Activated T-helper 17 cell treated with anti-CD3 and anti-CD28 coated beads, Interleukin-2, amount 50 U/mL, for 72 hours (primary cell): Measurements from ENCODE around the gene PDZK1. TPM values are rescaled to one million over a fixed set of nuclear protein-coding genes. Genes with fewer than 3 reads are reported as not detected.
"Not testable (repeated sequence)": the region's sequence is repeated elsewhere in the genome, so short reads cannot be mapped to it uniquely, and the experiment has no call there.

ENCODE experiments used
- ATAC-seq: fragments of 150-1000 bp; cut with Tn5 transposase; replicated peaks from 2 replicates; pipeline ENCODE4 v1.10.0; 2021; ENCODE audit warnings: mild to moderate bottlenecking, moderate library complexity
- H3K27ac Mint-ChIP-seq: one replicate; pipeline ENCODE4 v1.8.0; 2022; ENCODE audit warnings: mixed read lengths
- H3K27me3 Mint-ChIP-seq: one replicate; pipeline ENCODE4 v1.8.0; 2022; ENCODE audit warnings: mixed read lengths
- H3K36me3 Mint-ChIP-seq: one replicate; pipeline ENCODE4 v1.8.0; 2022; ENCODE audit warnings: low read depth, mild to moderate bottlenecking, mixed read lengths
- H3K4me1 Mint-ChIP-seq: one replicate; pipeline ENCODE4 v1.8.0; 2022; ENCODE audit warnings: mixed read lengths
- H3K4me3 Mint-ChIP-seq: one replicate; pipeline ENCODE4 v1.8.0; 2022; ENCODE audit warnings: mild to moderate bottlenecking, mixed read lengths
- H3K9me3 Mint-ChIP-seq: one replicate; pipeline ENCODE4 v1.8.0; 2022; ENCODE audit warnings: mixed read lengths
- total RNA-seq, 2 donors: library from RNA; stranded (reverse); gene quantifications; one replicate each; pipeline ENCODE4 v1.2.3, GENCODE V29; 2022

PDZK1 gene
- total RNA-seq: under 1 TPM in 1 of 2 donors, not detected in 1; 0.82 TPM

GRCh38 chr1:145707183-145707867 is at the start of gene PDZK1:
TSS of gene PDZK1 (minus strand) at chr1:145707368. CDS start at chr1:145688021, 19,347 bp downstream.
- H3K4me3 Mint-ChIP-seq: no peak within 1 kb of the TSS

GRCh38 chr1:145751491-145752037 is 44.4 kb upstream of the PDZK1 start:
- no peaks in the 10 kb centered on the region for H3K9me3 Mint-ChIP-seq
- H3K4me3 Mint-ChIP-seq: no peak overlapping the region
- peaks cover 69% of the 10 kb centered on the region for H3K36me3 Mint-ChIP-seq
- H3K27ac Mint-ChIP-seq: peak overlapping the region; percentile 11
- no peaks in the 10 kb centered on the region for H3K27me3 Mint-ChIP-seq
- no peaks in the 10 kb centered on the region for H3K4me1 Mint-ChIP-seq
- ATAC-seq: no peak

More at GRCh38 chr1:145707183-145707867, at the start of gene PDZK1:
- Mint-ChIP-seq H3K27ac (peak within 1 kb of the TSS; percentile 21), H3K4me1 (peaks cover 5% of the 10 kb centered on the region), H3K9me3 (no peaks in the 10 kb centered on the region), H3K27me3 (no peaks in the 10 kb centered on the region), H3K36me3 (no peaks in the 10 kb centered on the region)
- ATAC-seq: no peak

- Mint-ChIP-seq H3K27ac (no peak overlapping the region), H3K27me3 (no peaks in the 10 kb centered on the region), H3K9me3 (no peaks in the 10 kb centered on the region), H3K4me3 (no peak overlapping the region), H3K4me1 (no peaks in the 10 kb centered on the region), H3K36me3 (peaks cover 74% of the 10 kb centered on the region)
- ATAC-seq: no peak
Observed at GRCh38 chr1:145750426-145750825, 43.3 kb upstream of the PDZK1 start.

GRCh38 chr1:145747398-145748247 is 40.5 kb upstream of the PDZK1 start:
- H3K27me3 Mint-ChIP-seq: no peaks in the 10 kb centered on the region

GRCh38 chr1:145740269-145740668 is 33.1 kb upstream of the PDZK1 start:
- H3K27ac Mint-ChIP-seq: no peak overlapping the region
- H3K4me1 Mint-ChIP-seq: no peaks in the 10 kb centered on the region
- ATAC-seq: no peak
- H3K4me3 Mint-ChIP-seq: no peak overlapping the region
- H3K36me3 Mint-ChIP-seq: peaks cover 28% of the 10 kb centered on the region
- H3K27me3 Mint-ChIP-seq: no peaks in the 10 kb centered on the region
- no peaks in the 10 kb centered on the region for H3K9me3 Mint-ChIP-seq

More at GRCh38 chr1:145747398-145748247, 40.5 kb upstream of the PDZK1 start:
- no peaks in the 10 kb centered on the region for H3K4me1 Mint-ChIP-seq
- no peak overlapping the region for H3K27ac Mint-ChIP-seq
- peaks cover 85% of the 10 kb centered on the region for H3K36me3 Mint-ChIP-seq
- H3K4me3 Mint-ChIP-seq: no peak overlapping the region
- ATAC-seq: no peak
- H3K9me3 Mint-ChIP-seq: no peaks in the 10 kb centered on the region

- Mint-ChIP-seq H3K4me1 (no peaks in the 10 kb centered on the region), H3K4me3 (no peak overlapping the region), H3K27me3 (no peaks in the 10 kb centered on the region), H3K9me3 (no peaks in the 10 kb centered on the region), H3K36me3 (peaks cover 3% of the 10 kb centered on the region), H3K27ac (no peak overlapping the region)
- ATAC-seq: no peak
Observed at GRCh38 chr1:145736191-145736590, 29.0 kb upstream of the PDZK1 start.

- Mint-ChIP-seq H3K9me3 (no peaks in the 10 kb centered on the region), H3K4me3 (no peak overlapping the region), H3K36me3 (no peaks in the 10 kb centered on the region), H3K27ac (no peak overlapping the region), H3K4me1 (no peaks in the 10 kb centered on the region), H3K27me3 (no peaks in the 10 kb centered on the region)
- ATAC-seq: no peak
Observed at GRCh38 chr1:145730900-145731299, 23.7 kb upstream of the PDZK1 start.

GRCh38 chr1:145730467-145730866 is 23.3 kb upstream of the PDZK1 start:
- H3K27ac Mint-ChIP-seq: no peak overlapping the region
- H3K4me1 Mint-ChIP-seq: no peaks in the 10 kb centered on the region
- ATAC-seq: no peak
- no peaks in the 10 kb centered on the region for H3K27me3 Mint-ChIP-seq
- no peak overlapping the region for H3K4me3 Mint-ChIP-seq
- H3K36me3 Mint-ChIP-seq: no peaks in the 10 kb centered on the region
- no peaks in the 10 kb centered on the region for H3K9me3 Mint-ChIP-seq

- no peaks in the 10 kb centered on the region for H3K9me3 Mint-ChIP-seq
- ATAC-seq: no peak
- H3K36me3 Mint-ChIP-seq: no peaks in the 10 kb centered on the region
- no peak overlapping the region for H3K27ac Mint-ChIP-seq
- no peak overlapping the region for H3K4me3 Mint-ChIP-seq
- H3K4me1 Mint-ChIP-seq: no peaks in the 10 kb centered on the region
- H3K27me3 Mint-ChIP-seq: no peaks in the 10 kb centered on the region
Observed at GRCh38 chr1:145729666-145730436, 22.7 kb upstream of the PDZK1 start.

- Mint-ChIP-seq H3K9me3 (no peaks in the 10 kb centered on the region), H3K4me1 (no peaks in the 10 kb centered on the region), H3K27ac (no peak overlapping the region), H3K36me3 (no peaks in the 10 kb centered on the region), H3K4me3 (no peak overlapping the region), H3K27me3 (no peaks in the 10 kb centered on the region)
- ATAC-seq: no peak
Observed at GRCh38 chr1:145729196-145729595, 22.0 kb upstream of the PDZK1 start.

- not testable (repeated sequence) for H3K4me1 Mint-ChIP-seq, H3K9me3 Mint-ChIP-seq, H3K36me3 Mint-ChIP-seq, H3K4me3 Mint-ChIP-seq, ATAC-seq, H3K27ac Mint-ChIP-seq
- H3K27me3 Mint-ChIP-seq: peaks cover 14% of the 10 kb centered on the region
Observed at GRCh38 chr1:145726193-145726592, 19.0 kb upstream of the PDZK1 start.

GRCh38 chr1:145720878-145721671 is 13.9 kb upstream of the PDZK1 start:
- Mint-ChIP-seq H3K4me1 (peaks cover 20% of the 10 kb centered on the region), H3K36me3 (no peaks in the 10 kb centered on the region), H3K4me3 (peak overlapping the region; percentile 59), H3K27ac (no peak overlapping the region), H3K27me3 (peaks cover 24% of the 10 kb centered on the region), H3K9me3 (no peaks in the 10 kb centered on the region)
- ATAC-seq: peak; percentile 82

- no peak overlapping the region for H3K27ac Mint-ChIP-seq
- no peak for ATAC-seq
- no peaks in the 10 kb centered on the region for H3K36me3 Mint-ChIP-seq
- H3K9me3 Mint-ChIP-seq: no peaks in the 10 kb centered on the region
- H3K27me3 Mint-ChIP-seq: peaks cover 24% of the 10 kb centered on the region
- peaks cover 20% of the 10 kb centered on the region for H3K4me1 Mint-ChIP-seq
- H3K4me3 Mint-ChIP-seq: no peak overlapping the region
Observed at GRCh38 chr1:145720556-145720877, 13.3 kb upstream of the PDZK1 start.
